Keratinocyte (primary cell): ENCODE measurements around the gene CHMP4B. TPM values are rescaled to one million over a fixed set of nuclear protein-coding genes. Genes with fewer than 3 reads are reported as not detected.

ENCODE experiments used
- DNase-seq: peaks from one replicate; pipeline ENCODE4 v3.0.0-alpha.2; 2011; ENCODE audit warnings: low read depth, missing footprints, low spot score
- FAIRE-seq: peaks from 2 replicates; lab custom pipeline; 2011; peaks lifted over from hg19 to GRCh38; lab: Jason Lieb, UNC
- H2AFZ ChIP-seq: 2 replicates; pipeline ENCODE4 v1.6.0; 2012; ENCODE audit warnings: low read length, control low read depth, inconsistent platforms; ENCODE audit not compliant: control insufficient read depth
- H3K27ac ChIP-seq: 2 replicates; pipeline ENCODE4 v1.5.1; 2011; ENCODE audit warnings: low read length; ENCODE audit not compliant: control insufficient read depth, insufficient read depth
- H3K27me3 ChIP-seq: 3 replicates; pipeline ENCODE4 v1.6.0; 2011; ENCODE audit warnings: low read length; ENCODE audit not compliant: control insufficient read depth, insufficient read depth; ENCODE audit errors: extremely low read depth
- H3K36me3 ChIP-seq, 2 experiments: 2 replicates in 1 of 2; 3 replicates in 1 of 2; pipeline ENCODE4 v1.5.1; 2011; ENCODE audit warnings: low read length in 2 of 2, mild to moderate bottlenecking in 1 of 2; ENCODE audit not compliant: control insufficient read depth in 2 of 2, insufficient read depth in 2 of 2; ENCODE audit errors: extremely low read depth in 1 of 2
- H3K4me1 ChIP-seq: 3 replicates; pipeline ENCODE4 v1.5.1; 2011; ENCODE audit warnings: low read length; ENCODE audit not compliant: control insufficient read depth, insufficient read depth; ENCODE audit errors: extremely low read depth
- H3K4me2 ChIP-seq: 3 replicates; pipeline ENCODE4 v1.6.0; 2011; ENCODE audit warnings: low read depth, low read length; ENCODE audit not compliant: control insufficient read depth, insufficient read depth; ENCODE audit errors: extremely low read depth
- H3K4me3 ChIP-seq, 3 experiments: fragments of 200-600 bp in 1 of 3; sonication (generic) in 1 of 3; 2 replicates in 2 of 3; 3 replicates in 1 of 3; pipeline ENCODE4 v1.5.1; 2011 to 2016; ENCODE audit warnings: low read length in 3 of 3, mild to moderate bottlenecking in 3 of 3, control low read depth in 2 of 3, inconsistent platforms in 1 of 3, low read depth in 1 of 3, mixed read lengths in 1 of 3, mixed run types in 1 of 3, moderate library complexity in 1 of 3; ENCODE audit not compliant: control insufficient read depth in 2 of 3, insufficient read depth in 2 of 3; ENCODE audit errors: extremely low read depth in 1 of 3
- H3K79me2 ChIP-seq: 2 replicates; pipeline ENCODE4 v1.6.0; 2012; ENCODE audit warnings: low read length; ENCODE audit not compliant: control insufficient read depth, insufficient read depth
- H3K9ac ChIP-seq: 3 replicates; pipeline ENCODE4 v1.6.0; 2011; ENCODE audit warnings: low read length; ENCODE audit not compliant: control insufficient read depth, insufficient read depth; ENCODE audit errors: extremely low read depth
- H3K9me1 ChIP-seq: 3 replicates; pipeline ENCODE4 v1.6.0; 2011; ENCODE audit warnings: low read length; ENCODE audit not compliant: control insufficient read depth, insufficient read depth; ENCODE audit errors: extremely low read depth
- H3K9me3 ChIP-seq: 2 replicates; pipeline ENCODE4 v1.5.1; 2012; ENCODE audit warnings: low read depth, low read length; ENCODE audit not compliant: control insufficient read depth
- H4K20me1 ChIP-seq: 3 replicates; pipeline ENCODE4 v1.6.0; 2011; ENCODE audit warnings: low read length; ENCODE audit not compliant: control insufficient read depth, insufficient read depth; ENCODE audit errors: extremely low read depth
- EZH2 ChIP-seq: IDR thresholded peaks from one replicate; pipeline ENCODE4 v1.6.1; 2012; ENCODE audit warnings: inconsistent platforms, mild to moderate bottlenecking, low read length, moderate library complexity
- dilution Hi-C: fragments of 300-500 bp; cut with MboI; formaldehyde crosslinking; loops from one replicate; pipeline ENCODE4 v1.7.0; 2020; ENCODE audit warnings: low sequenced_read_pairs; ENCODE audit not compliant: extremely low pct_ligation_motif_present
- polyA plus RNA-seq, 5 experiments: library from polyadenylated mRNA; depleted of rRNA in 3 of 5; stranded (reverse) in 3 of 5; stranded (forward) in 1 of 5; unstranded in 1 of 5; fragments of >200 nt; gene quantifications; 1 replicate in 1 of 5; 2 replicates in 3 of 5; 3 replicates in 1 of 5; pipeline versions ENCODE4 v1.2.1 to v1.2.3, GENCODE V29; 2011 to 2012; ENCODE audit warnings: missing spikeins in 2 of 5, low read depth in 1 of 5, low replicate concordance in 1 of 5
- TF ChIP-seq, protein P1 (sequence below), 3 experiments: IDR thresholded peaks in 1 of 3; conservative IDR thresholded peaks in 1 of 3; optimal IDR thresholded peaks in 1 of 3; 2 replicates in 2 of 3; 3 replicates in 1 of 3; pipeline versions ENCODE3 to v1.5.1; 2011; ENCODE audit warnings: low read length in 3 of 3, mild to moderate bottlenecking in 3 of 3, moderate library complexity in 2 of 3, control low read depth in 1 of 3, inconsistent platforms in 1 of 3; ENCODE audit not compliant: insufficient read depth in 2 of 3; ENCODE audit errors: extremely low read depth in 1 of 3

CHMP4B gene
- polyA plus RNA-seq, 1 donor (not counting 4 experiments of a cell fraction or from before 2014, with no cell fraction given): 72.2 TPM

DNA sequence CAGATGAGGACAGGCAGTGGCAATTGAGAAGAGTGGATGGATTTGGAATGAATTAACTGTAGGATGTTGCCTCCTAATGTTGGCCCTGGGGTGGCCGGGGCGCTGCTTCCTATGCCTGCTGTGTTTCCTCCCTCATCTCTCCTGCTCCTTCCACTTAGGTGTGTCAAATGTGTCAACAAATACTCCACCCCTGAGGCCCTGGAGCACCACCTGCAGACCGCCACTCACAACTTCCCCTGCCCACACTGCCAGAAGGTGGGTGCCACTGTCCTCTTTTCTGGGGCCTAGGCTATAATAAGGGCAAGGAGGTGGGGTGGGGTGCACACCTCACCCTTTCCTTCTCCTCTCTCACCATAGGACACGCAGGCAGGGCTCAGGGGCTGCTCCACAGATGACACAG is 30.0 kb upstream of the CHMP4B start:
- Histone ChIP-seq H2AFZ (no peak overlapping the region), H3K9me1 (no peaks in the 10 kb centered on the region), H3K9me3 (no peaks in the 10 kb centered on the region), H3K79me2 (no peaks in the 10 kb centered on the region), H3K4me3 (no peak overlapping the region), H3K36me3 (no peaks in the 10 kb centered on the region), H3K9ac (no peak overlapping the region), H3K4me2 (no peak overlapping the region), H4K20me1 (no peaks in the 10 kb centered on the region), H3K4me1 (peaks cover 9% of the 10 kb centered on the region), H3K27ac (no peak overlapping the region), H3K27me3 (no peaks in the 10 kb centered on the region)
- no peak for DNase-seq
- FAIRE-seq: no peak
- dilution Hi-C loops: no loop called here
- TF ChIP-seq, protein P1, sequence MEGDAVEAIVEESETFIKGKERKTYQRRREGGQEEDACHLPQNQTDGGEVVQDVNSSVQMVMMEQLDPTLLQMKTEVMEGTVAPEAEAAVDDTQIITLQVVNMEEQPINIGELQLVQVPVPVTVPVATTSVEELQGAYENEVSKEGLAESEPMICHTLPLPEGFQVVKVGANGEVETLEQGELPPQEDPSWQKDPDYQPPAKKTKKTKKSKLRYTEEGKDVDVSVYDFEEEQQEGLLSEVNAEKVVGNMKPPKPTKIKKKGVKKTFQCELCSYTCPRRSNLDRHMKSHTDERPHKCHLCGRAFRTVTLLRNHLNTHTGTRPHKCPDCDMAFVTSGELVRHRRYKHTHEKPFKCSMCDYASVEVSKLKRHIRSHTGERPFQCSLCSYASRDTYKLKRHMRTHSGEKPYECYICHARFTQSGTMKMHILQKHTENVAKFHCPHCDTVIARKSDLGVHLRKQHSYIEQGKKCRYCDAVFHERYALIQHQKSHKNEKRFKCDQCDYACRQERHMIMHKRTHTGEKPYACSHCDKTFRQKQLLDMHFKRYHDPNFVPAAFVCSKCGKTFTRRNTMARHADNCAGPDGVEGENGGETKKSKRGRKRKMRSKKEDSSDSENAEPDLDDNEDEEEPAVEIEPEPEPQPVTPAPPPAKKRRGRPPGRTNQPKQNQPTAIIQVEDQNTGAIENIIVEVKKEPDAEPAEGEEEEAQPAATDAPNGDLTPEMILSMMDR (optimal IDR thresholded peaks at IDR 0.05 in 1 of 3, IDR thresholded peaks at IDR 0.05 in 1 of 3, conservative IDR thresholded peaks at IDR 0.05 in 1 of 3; ENCODE audit: extremely low read depth in 1 of 3, insufficient read depth in 2 of 3, low read length in 3 of 3): no peak
- TF ChIP-seq EZH2: no peak

DNA sequence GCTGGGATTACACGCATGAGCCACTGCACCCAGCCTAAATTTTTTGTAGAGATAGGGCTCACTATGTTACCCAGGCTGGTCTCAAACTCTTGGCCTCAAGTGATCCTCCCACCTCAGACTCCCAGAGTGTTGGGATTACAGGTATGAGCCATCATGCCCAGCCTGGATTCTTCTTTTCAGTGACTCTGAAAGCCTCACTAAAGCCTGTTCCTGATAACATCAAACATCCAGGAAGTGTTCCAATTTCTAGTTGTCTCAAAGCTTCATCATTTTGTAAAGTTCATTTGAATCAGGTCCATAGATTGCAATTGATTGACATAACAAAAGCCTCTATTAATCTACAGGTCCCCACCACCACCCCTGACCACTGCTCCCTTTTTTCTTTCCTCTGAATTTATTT is 29.2 kb upstream of the CHMP4B start:
- no peak for TF ChIP-seq EZH2
- TF ChIP-seq, protein P1 (optimal IDR thresholded peaks at IDR 0.05 in 1 of 3, IDR thresholded peaks at IDR 0.05 in 1 of 3, conservative IDR thresholded peaks at IDR 0.05 in 1 of 3; ENCODE audit: extremely low read depth in 1 of 3, insufficient read depth in 2 of 3, low read length in 3 of 3): no peak
- no peak overlapping the region for H2AFZ ChIP-seq

More for the DNA sequence above, 29.2 kb upstream of the CHMP4B start:
- Histone ChIP-seq H3K79me2 (no peaks in the 10 kb centered on the region), H3K4me3 (no peak overlapping the region), H4K20me1 (no peaks in the 10 kb centered on the region), H3K27ac (no peak overlapping the region), H3K36me3 (no peaks in the 10 kb centered on the region), H3K9ac (no peak overlapping the region), H3K9me1 (no peaks in the 10 kb centered on the region), H3K4me1 (peaks cover 9% of the 10 kb centered on the region), H3K9me3 (no peaks in the 10 kb centered on the region), H3K4me2 (no peak overlapping the region), H3K27me3 (no peaks in the 10 kb centered on the region)
- DNase-seq: no peak
- no peak for FAIRE-seq
- dilution Hi-C loops: no loop called here
